ENCODE data around the gene FAM89A.
"Not testable (repeated sequence)": the region's sequence is repeated elsewhere in the genome, so short reads cannot be mapped to it uniquely, and the experiment has no call there.

FAM89A gene

DNA sequence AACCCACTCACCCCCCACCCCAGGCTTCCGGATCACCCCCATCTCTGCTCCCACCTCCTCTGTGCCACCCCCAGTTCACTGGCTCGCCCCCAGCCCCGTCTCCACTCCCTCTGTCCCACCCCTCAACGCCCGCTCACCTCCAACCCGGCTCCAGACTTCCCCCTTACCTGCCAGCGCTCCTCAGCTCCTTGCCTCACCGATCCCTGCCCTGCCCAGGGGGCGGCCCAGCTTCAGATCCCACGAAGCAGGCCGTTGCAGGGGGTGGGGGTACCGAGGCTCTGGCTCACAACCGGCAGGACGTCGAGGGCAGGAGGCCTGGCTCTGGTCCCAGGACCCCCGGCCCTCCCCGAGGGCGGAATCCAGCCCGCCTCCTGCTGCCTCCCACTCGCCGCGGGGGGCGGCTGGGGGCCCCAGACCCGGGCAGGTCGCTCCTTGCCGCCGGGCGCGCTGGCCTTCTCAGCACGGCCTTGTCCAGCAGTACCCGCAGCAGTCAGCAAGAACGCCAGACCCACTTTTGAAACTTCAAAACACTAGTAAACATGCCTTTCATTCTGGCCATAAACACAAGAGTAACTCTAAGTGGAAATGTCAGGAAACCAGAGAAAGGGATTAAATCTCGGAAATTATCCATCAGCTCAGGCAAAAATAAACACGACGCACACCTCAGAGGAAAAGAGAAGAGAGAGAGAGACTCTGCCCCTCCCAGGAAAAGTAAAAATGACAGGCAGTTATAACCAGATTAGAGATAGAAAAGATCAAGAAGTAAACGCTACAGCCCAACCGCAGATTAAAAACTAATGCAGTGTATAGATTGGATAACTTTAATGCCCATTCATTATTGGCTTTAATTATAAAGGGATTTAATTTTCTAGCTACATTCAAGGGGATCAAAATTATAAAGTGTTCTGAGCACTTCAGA is 1.0 kb upstream of the FAM89A start:
- H3K36me3 ChIP-seq (ENCODE audit: control insufficient read depth, insufficient read depth, low read length), result no peaks in the 10 kb centered on the region
- H3K9me3 ChIP-seq (ENCODE audit: control insufficient read depth, insufficient read depth, low read length), result no peaks in the 10 kb centered on the region
- H3K4me1 ChIP-seq (ENCODE audit: control insufficient read depth, insufficient read depth, low read length), result no peaks in the 10 kb centered on the region
- no peak overlapping the region for H3K9ac ChIP-seq (ENCODE audit: low read depth, low read length)
- peak overlapping the region; percentile 52 for H3K4me3 ChIP-seq (ENCODE audit: low read depth, low read length)
- peaks cover 64% of the 10 kb centered on the region for H3K27me3 ChIP-seq (ENCODE audit: control insufficient read depth, insufficient read depth, low read length)

DNA sequence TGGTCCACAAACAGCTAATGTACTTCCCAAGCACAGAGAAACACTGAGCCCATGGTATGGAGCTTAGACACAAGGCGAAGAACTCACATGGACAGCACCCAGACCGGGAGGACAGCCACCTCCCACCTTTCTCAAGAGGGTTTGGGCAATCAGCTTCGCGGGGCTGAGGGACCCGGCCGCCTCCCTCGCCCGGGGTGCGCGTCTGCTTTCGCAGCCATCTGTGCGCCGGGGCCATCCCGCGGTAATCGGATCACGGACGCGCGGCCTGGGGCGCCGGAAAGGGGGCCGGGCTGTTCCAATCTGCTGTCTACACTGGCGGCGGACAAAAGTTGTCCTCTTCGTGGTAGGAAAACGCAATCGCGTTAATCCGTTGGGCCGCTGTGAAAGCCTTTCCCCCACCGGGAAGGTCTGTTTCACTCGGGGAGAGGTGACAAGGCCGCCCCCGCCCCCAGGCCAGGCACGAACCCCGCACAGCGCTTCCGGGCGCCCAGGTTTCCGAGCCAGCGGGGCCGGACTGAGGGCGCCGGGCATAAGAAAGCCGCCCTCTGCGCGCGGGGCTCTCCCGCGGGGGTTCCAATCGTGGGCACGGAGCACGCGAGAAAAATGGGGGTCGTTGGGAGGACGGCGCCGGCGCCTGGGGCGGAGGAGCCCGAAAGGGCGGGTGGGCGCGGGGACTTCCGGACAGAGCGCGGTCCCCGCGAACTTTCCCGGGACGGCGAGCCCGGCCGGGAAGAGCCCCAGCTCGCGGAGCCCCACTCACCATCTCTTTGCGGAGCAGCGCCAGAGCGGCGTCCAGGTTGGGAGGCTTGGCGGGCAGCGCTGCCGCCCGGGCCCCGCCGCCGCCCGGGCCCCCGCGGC is 664 bp downstream of the FAM89A start:
- peaks cover 55% of the 10 kb centered on the region for H3K27me3 ChIP-seq (ENCODE audit: control insufficient read depth, insufficient read depth, low read length)
- peak overlapping the region; percentile 43 for H3K4me3 ChIP-seq (ENCODE audit: low read depth, low read length)
- H3K4me1 ChIP-seq (ENCODE audit: control insufficient read depth, insufficient read depth, low read length), result no peaks in the 10 kb centered on the region
- H3K36me3 ChIP-seq (ENCODE audit: control insufficient read depth, insufficient read depth, low read length), result no peaks in the 10 kb centered on the region
- no peaks in the 10 kb centered on the region for H3K9me3 ChIP-seq (ENCODE audit: control insufficient read depth, insufficient read depth, low read length)
- H3K9ac ChIP-seq (ENCODE audit: low read depth, low read length), result no peak overlapping the region

DNA sequence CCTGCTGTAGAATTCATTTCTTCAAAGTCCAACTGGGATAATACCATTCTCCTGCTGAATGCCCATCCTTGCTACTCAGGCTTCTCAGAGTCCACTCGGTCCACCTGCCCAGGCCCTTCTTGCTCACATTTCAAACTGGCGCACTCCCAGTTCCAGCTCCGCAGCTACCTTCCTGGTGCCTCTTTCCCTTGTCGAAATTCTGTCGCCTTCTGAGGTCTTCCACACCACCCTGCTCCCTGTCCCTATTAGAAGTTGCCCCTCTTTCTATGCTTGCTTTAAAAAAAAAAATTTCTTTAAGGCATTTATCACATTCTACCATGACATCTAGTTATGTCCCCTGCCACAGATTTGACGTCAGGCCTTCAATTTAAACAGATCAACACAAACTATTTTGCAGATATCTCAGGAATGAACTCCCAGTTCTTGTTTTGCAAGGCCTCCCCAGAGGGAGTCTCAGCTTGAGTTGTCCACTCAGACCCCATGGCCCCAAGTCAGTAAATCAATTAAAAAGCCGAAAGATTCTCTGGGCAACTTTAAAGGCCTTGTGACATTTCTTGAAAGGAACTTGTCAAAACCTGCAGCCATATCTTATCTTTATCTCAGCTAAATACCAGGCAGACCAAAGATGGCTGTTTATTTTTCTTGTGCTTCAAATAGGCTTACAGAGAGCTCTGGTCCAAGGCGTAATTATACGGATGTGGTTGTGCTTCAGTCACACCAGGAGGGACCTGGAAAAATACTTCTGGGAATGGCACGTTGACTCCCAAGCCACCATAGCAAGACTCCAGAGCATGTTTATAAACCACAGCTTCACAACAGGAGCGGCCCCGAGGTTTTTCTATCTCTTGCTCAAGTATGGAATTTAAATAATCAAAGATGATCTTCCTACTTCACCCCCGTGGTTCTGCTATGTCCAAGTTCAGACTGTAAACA is 2.2 kb downstream of the FAM89A start:
- Histone ChIP-seq H3K4me3 (ENCODE audit: low read depth, low read length) (no peak overlapping the region), H3K9me3 (ENCODE audit: control insufficient read depth, insufficient read depth, low read length) (no peaks in the 10 kb centered on the region), H3K36me3 (ENCODE audit: control insufficient read depth, insufficient read depth, low read length) (no peaks in the 10 kb centered on the region), H3K27me3 (ENCODE audit: control insufficient read depth, insufficient read depth, low read length) (peaks cover 51% of the 10 kb centered on the region), H3K4me1 (ENCODE audit: control insufficient read depth, insufficient read depth, low read length) (no peaks in the 10 kb centered on the region), H3K9ac (ENCODE audit: low read depth, low read length) (no peak overlapping the region)

DNA sequence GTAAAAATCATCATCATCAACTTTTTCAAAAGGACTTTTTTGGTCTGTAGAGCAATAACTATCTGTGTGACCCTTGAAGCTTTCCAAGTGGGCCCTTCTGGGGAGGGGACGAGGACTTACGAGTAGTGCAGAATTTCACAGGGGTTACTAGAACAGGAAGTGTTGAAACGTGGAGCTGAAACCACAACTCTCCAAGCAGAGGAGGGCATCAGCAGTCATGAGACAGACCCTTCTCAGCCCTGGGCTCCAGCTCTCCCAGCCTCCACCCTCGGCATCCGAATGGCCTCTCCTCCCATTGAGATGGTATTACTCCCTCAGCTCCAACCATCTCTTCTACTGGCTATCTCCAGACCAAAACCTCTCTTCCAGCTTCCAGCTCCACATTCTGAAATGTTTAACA is 3.6 kb downstream of the FAM89A start:
- Histone ChIP-seq H3K9me3 (ENCODE audit: control insufficient read depth, insufficient read depth, low read length) (no peaks in the 10 kb centered on the region), H3K36me3 (ENCODE audit: control insufficient read depth, insufficient read depth, low read length) (no peaks in the 10 kb centered on the region), H3K9ac (ENCODE audit: low read depth, low read length) (no peak overlapping the region), H3K27me3 (ENCODE audit: control insufficient read depth, insufficient read depth, low read length) (peaks cover 41% of the 10 kb centered on the region), H3K4me3 (ENCODE audit: low read depth, low read length) (no peak overlapping the region), H3K4me1 (ENCODE audit: control insufficient read depth, insufficient read depth, low read length) (no peaks in the 10 kb centered on the region)

DNA sequence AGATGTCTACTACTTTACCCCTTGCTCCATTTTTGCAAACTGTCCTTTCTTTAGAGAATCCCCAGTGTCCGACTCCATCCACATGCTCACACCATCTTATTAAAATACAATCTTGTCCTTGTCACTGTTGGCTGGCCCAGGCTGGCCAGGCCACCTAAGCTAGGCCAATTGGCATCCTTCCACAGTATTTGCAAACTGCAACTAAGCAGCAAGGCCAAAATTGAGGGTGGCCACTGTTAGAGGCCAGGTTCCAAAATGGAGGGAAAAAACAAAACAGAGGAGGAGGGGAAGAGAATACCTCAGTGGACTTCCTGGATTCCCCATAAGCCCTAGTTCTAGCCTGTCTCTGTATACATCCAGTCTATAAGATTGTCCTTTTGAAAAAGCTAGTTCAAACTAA is 4.3 kb downstream of the FAM89A start:
- no peak overlapping the region for H3K9ac ChIP-seq (ENCODE audit: low read depth, low read length)
- no peak overlapping the region for H3K4me3 ChIP-seq (ENCODE audit: low read depth, low read length)
- H3K36me3 ChIP-seq (ENCODE audit: control insufficient read depth, insufficient read depth, low read length), result no peaks in the 10 kb centered on the region
- H3K9me3 ChIP-seq (ENCODE audit: control insufficient read depth, insufficient read depth, low read length), result no peaks in the 10 kb centered on the region
- H3K4me1 ChIP-seq (ENCODE audit: control insufficient read depth, insufficient read depth, low read length), result no peaks in the 10 kb centered on the region
- peaks cover 36% of the 10 kb centered on the region for H3K27me3 ChIP-seq (ENCODE audit: control insufficient read depth, insufficient read depth, low read length)

- H3K27me3 ChIP-seq (ENCODE audit: control insufficient read depth, insufficient read depth, low read length), result peaks cover 19% of the 10 kb centered on the region
- no peaks in the 10 kb centered on the region for H3K4me1 ChIP-seq (ENCODE audit: control insufficient read depth, insufficient read depth, low read length)
- no peak overlapping the region for H3K9ac ChIP-seq (ENCODE audit: low read depth, low read length)
- no peak overlapping the region for H3K4me3 ChIP-seq (ENCODE audit: low read depth, low read length)
- H3K9me3 ChIP-seq (ENCODE audit: control insufficient read depth, insufficient read depth, low read length), result no peaks in the 10 kb centered on the region
- H3K36me3 ChIP-seq (ENCODE audit: control insufficient read depth, insufficient read depth, low read length), result no peaks in the 10 kb centered on the region
Measured at GRCh38 chr1:231032963-231033362, 7.1 kb downstream of the FAM89A start.

DNA sequence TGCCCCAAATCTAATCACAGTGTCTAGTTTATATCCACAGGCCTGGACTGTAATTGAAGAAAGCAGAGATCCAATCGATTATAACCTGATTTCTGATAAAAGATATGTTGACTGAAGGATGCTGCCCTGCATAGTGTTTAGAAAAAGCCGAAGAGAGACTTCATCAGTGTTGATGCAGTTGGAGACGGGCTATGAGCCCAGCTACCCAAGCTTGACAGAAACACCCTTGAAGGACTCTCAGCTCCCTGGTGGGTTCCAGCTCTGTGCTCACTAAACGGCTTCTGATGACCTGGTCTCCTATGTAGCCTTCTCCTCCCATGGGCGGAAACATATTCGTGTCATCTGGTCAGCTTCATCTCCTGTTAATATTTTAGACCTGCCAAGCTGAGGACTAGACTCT is 10.2 kb downstream of the FAM89A start:
- Histone ChIP-seq H3K9ac (ENCODE audit: low read depth, low read length) (no peak overlapping the region), H3K9me3 (ENCODE audit: control insufficient read depth, insufficient read depth, low read length) (no peaks in the 10 kb centered on the region), H3K27me3 (ENCODE audit: control insufficient read depth, insufficient read depth, low read length) (no peaks in the 10 kb centered on the region), H3K36me3 (ENCODE audit: control insufficient read depth, insufficient read depth, low read length) (no peaks in the 10 kb centered on the region), H3K4me3 (ENCODE audit: low read depth, low read length) (no peak overlapping the region), H3K4me1 (ENCODE audit: control insufficient read depth, insufficient read depth, low read length) (no peaks in the 10 kb centered on the region)

DNA sequence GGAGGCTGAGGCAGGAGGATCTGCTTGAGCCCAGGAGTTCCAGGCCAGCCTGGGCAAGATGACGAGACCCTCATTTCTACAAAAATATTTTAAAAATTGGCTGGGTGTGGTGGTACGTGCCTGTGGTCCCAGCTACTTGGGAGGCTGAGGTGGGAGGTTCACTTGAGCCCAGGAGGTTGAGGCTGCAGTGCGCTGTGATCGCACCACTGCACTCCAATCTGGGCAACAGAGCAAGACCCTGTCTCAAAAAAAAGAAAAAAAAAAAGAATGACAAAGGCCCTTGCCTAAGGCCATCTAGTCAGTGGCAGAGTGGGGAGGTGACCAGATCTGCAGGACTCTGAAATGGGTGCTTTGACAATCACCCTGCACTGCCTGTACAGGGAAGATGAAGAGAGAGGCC is 10.8 kb downstream of the FAM89A start:
- H3K9ac ChIP-seq (ENCODE audit: low read depth, low read length); H3K4me1 ChIP-seq (ENCODE audit: control insufficient read depth, insufficient read depth, low read length); H3K4me3 ChIP-seq (ENCODE audit: low read depth, low read length); H3K9me3 ChIP-seq (ENCODE audit: control insufficient read depth, insufficient read depth, low read length); H3K27me3 ChIP-seq (ENCODE audit: control insufficient read depth, insufficient read depth, low read length); H3K36me3 ChIP-seq (ENCODE audit: control insufficient read depth, insufficient read depth, low read length): not testable (repeated sequence)

DNA sequence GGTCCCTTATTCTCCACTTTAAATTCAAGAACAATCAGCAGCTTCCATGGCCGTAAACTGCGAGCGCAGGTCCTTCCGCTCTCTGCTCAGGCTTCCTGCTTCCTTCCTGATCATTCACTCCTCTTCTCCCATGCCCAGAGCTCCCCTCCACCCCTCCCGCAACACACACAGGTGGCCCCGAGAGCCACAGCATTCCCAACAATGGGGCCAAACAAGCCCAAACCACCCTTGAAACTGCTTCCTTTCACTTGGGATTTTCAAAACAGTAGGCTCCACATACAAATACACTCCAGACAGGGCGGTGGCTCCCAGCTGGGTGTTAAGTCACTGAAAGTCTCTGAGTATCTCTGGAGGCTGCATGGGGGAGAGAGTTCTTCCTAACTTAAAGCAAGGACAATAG is 11.4 kb downstream of the FAM89A start:
- no peaks in the 10 kb centered on the region for H3K36me3 ChIP-seq (ENCODE audit: control insufficient read depth, insufficient read depth, low read length)
- H3K4me3 ChIP-seq (ENCODE audit: low read depth, low read length), result no peak overlapping the region
- no peaks in the 10 kb centered on the region for H3K27me3 ChIP-seq (ENCODE audit: control insufficient read depth, insufficient read depth, low read length)
- H3K9me3 ChIP-seq (ENCODE audit: control insufficient read depth, insufficient read depth, low read length), result no peaks in the 10 kb centered on the region
- H3K9ac ChIP-seq (ENCODE audit: low read depth, low read length), result no peak overlapping the region
- H3K4me1 ChIP-seq (ENCODE audit: control insufficient read depth, insufficient read depth, low read length), result no peaks in the 10 kb centered on the region

- Histone ChIP-seq H3K9me3 (ENCODE audit: control insufficient read depth, insufficient read depth, low read length) (no peaks in the 10 kb centered on the region), H3K4me3 (ENCODE audit: low read depth, low read length) (no peak overlapping the region), H3K27me3 (ENCODE audit: control insufficient read depth, insufficient read depth, low read length) (no peaks in the 10 kb centered on the region), H3K4me1 (ENCODE audit: control insufficient read depth, insufficient read depth, low read length) (no peaks in the 10 kb centered on the region), H3K9ac (ENCODE audit: low read depth, low read length) (no peak overlapping the region), H3K36me3 (ENCODE audit: control insufficient read depth, insufficient read depth, low read length) (no peaks in the 10 kb centered on the region)
Measured at GRCh38 chr1:231027971-231028370, 12.1 kb downstream of the FAM89A start.
